ENCODE data around the gene EFNA4.

EFNA4 gene

GRCh38 chr1:155076371-155076770 lies 12.8 kb downstream of the EFNA4 start:
- DNase-seq (ENCODE audit: low spot score in 2 of 2) (no peak), ATAC-seq (replicated peaks; ENCODE audit: extremely low read depth, poor library complexity, severe bottlenecking) (no peak)
- peaks cover 3% of the 10 kb centered on the region for H3K36me3 Mint-ChIP-seq (ENCODE audit: insufficient read depth)
- no peak overlapping the region for H3K27ac Mint-ChIP-seq (ENCODE audit: low read depth)
- no peak overlapping the region for H3K4me3 Mint-ChIP-seq
- H3K4me1 Mint-ChIP-seq, result peaks cover 39% of the 10 kb centered on the region
- H3K9me3 Mint-ChIP-seq, result no peaks in the 10 kb centered on the region
- H3K27me3 Mint-ChIP-seq, result peaks cover 16% of the 10 kb centered on the region

GRCh38 chr1:155077346-155077745 lies 13.8 kb downstream of the EFNA4 start:
- ATAC-seq (replicated peaks; ENCODE audit: extremely low read depth, poor library complexity, severe bottlenecking) (no peak), DNase-seq (ENCODE audit: low spot score in 2 of 2) (no peak)
- no peaks in the 10 kb centered on the region for H3K9me3 Mint-ChIP-seq
- peak overlapping the region; percentile 77 for H3K4me3 Mint-ChIP-seq
- peaks cover 26% of the 10 kb centered on the region for H3K27me3 Mint-ChIP-seq
- no peak overlapping the region for H3K27ac Mint-ChIP-seq (ENCODE audit: low read depth)
- H3K36me3 Mint-ChIP-seq (ENCODE audit: insufficient read depth), result peaks cover 1% of the 10 kb centered on the region
- H3K4me1 Mint-ChIP-seq, result peaks cover 38% of the 10 kb centered on the region

- peaks cover 43% of the 10 kb centered on the region for H3K4me1 Mint-ChIP-seq
- H3K4me3 Mint-ChIP-seq, result peak overlapping the region; percentile 77
- H3K9me3 Mint-ChIP-seq, result no peaks in the 10 kb centered on the region
- DNase-seq (ENCODE audit: low spot score in 2 of 2) (no peak), ATAC-seq (replicated peaks; ENCODE audit: extremely low read depth, poor library complexity, severe bottlenecking) (no peak)
- peaks cover 1% of the 10 kb centered on the region for H3K36me3 Mint-ChIP-seq (ENCODE audit: insufficient read depth)
- H3K27me3 Mint-ChIP-seq, result peaks cover 32% of the 10 kb centered on the region
- H3K27ac Mint-ChIP-seq (ENCODE audit: low read depth), result no peak overlapping the region
Observed at GRCh38 chr1:155077758-155078445, 14.4 kb downstream of the EFNA4 start.

GRCh38 chr1:155078469-155079209 lies 15.1 kb downstream of the EFNA4 start, which contains the start of gene EFNA3:
Gene EFNA3, plus strand, starts transcription at chr1:155078837. Its CDS starts 105 bp downstream, at chr1:155078942.
- Mint-ChIP-seq H3K9me3 (no peaks in the 10 kb centered on the region), H3K36me3 (ENCODE audit: insufficient read depth) (peaks cover 1% of the 10 kb centered on the region), H3K27ac (ENCODE audit: low read depth) (peak within 1 kb of the TSS; percentile 77), H3K4me3 (peak within 1 kb of the TSS; percentile 77), H3K27me3 (peaks cover 39% of the 10 kb centered on the region), H3K4me1 (peaks cover 38% of the 10 kb centered on the region)
- no peak for DNase-seq (ENCODE audit: low spot score in 2 of 2)
- ATAC-seq (replicated peaks; ENCODE audit: extremely low read depth, poor library complexity, severe bottlenecking), result peak; percentile 24

GRCh38 chr1:155079210-155079486 lies 15.6 kb downstream of the EFNA4 start:
- Mint-ChIP-seq H3K27ac (ENCODE audit: low read depth) (peak overlapping the region; percentile 77), H3K36me3 (ENCODE audit: insufficient read depth) (peaks cover 1% of the 10 kb centered on the region), H3K27me3 (peaks cover 44% of the 10 kb centered on the region), H3K4me1 (peaks cover 37% of the 10 kb centered on the region), H3K9me3 (no peaks in the 10 kb centered on the region), H3K4me3 (peak overlapping the region; percentile 77)
- no peak for DNase-seq (ENCODE audit: low spot score in 2 of 2)
- no peak for ATAC-seq (replicated peaks; ENCODE audit: extremely low read depth, poor library complexity, severe bottlenecking)

- ATAC-seq (replicated peaks; ENCODE audit: extremely low read depth, poor library complexity, severe bottlenecking) (no peak), DNase-seq (ENCODE audit: low spot score in 2 of 2) (no peak)
- Mint-ChIP-seq H3K4me3 (peak overlapping the region; percentile 77), H3K27me3 (peaks cover 48% of the 10 kb centered on the region), H3K27ac (ENCODE audit: low read depth) (peak overlapping the region; percentile 77), H3K4me1 (peaks cover 43% of the 10 kb centered on the region), H3K9me3 (no peaks in the 10 kb centered on the region), H3K36me3 (ENCODE audit: insufficient read depth) (peaks cover 3% of the 10 kb centered on the region)
Observed at GRCh38 chr1:155079487-155080311, 16.2 kb downstream of the EFNA4 start.

GRCh38 chr1:155080312-155081228 lies 17.0 kb downstream of the EFNA4 start:
- no peak overlapping the region for H3K27ac Mint-ChIP-seq (ENCODE audit: low read depth)
- ATAC-seq (replicated peaks; ENCODE audit: extremely low read depth, poor library complexity, severe bottlenecking) (no peak), DNase-seq (ENCODE audit: low spot score in 2 of 2) (no peak)
- H3K36me3 Mint-ChIP-seq (ENCODE audit: insufficient read depth), result peaks cover 9% of the 10 kb centered on the region
- peak overlapping the region; percentile 77 for H3K4me3 Mint-ChIP-seq
- H3K27me3 Mint-ChIP-seq, result peaks cover 48% of the 10 kb centered on the region
- H3K4me1 Mint-ChIP-seq, result peaks cover 51% of the 10 kb centered on the region
- no peaks in the 10 kb centered on the region for H3K9me3 Mint-ChIP-seq

- Mint-ChIP-seq H3K4me3 (peak overlapping the region; percentile 71), H3K27ac (ENCODE audit: low read depth) (peak overlapping the region; percentile 10), H3K4me1 (peaks cover 59% of the 10 kb centered on the region), H3K9me3 (no peaks in the 10 kb centered on the region), H3K36me3 (ENCODE audit: insufficient read depth) (peaks cover 14% of the 10 kb centered on the region), H3K27me3 (peaks cover 48% of the 10 kb centered on the region)
- DNase-seq (ENCODE audit: low spot score in 2 of 2) (no peak), ATAC-seq (replicated peaks; ENCODE audit: extremely low read depth, poor library complexity, severe bottlenecking) (no peak)
Observed at GRCh38 chr1:155081472-155082300, 18.1 kb downstream of the EFNA4 start.

GRCh38 chr1:155082301-155083051 lies 18.9 kb downstream of the EFNA4 start:
- ATAC-seq (replicated peaks; ENCODE audit: extremely low read depth, poor library complexity, severe bottlenecking) (no peak), DNase-seq (ENCODE audit: low spot score in 2 of 2) (no peak)
- peaks cover 14% of the 10 kb centered on the region for H3K36me3 Mint-ChIP-seq (ENCODE audit: insufficient read depth)
- H3K9me3 Mint-ChIP-seq, result no peaks in the 10 kb centered on the region
- peaks cover 59% of the 10 kb centered on the region for H3K4me1 Mint-ChIP-seq
- no peak overlapping the region for H3K27ac Mint-ChIP-seq (ENCODE audit: low read depth)
- peaks cover 48% of the 10 kb centered on the region for H3K27me3 Mint-ChIP-seq
- H3K4me3 Mint-ChIP-seq, result peak overlapping the region; percentile 40

GRCh38 chr1:155083052-155083541 lies 19.6 kb downstream of the EFNA4 start:
- Mint-ChIP-seq H3K4me3 (no peak overlapping the region), H3K4me1 (peaks cover 59% of the 10 kb centered on the region), H3K27me3 (peaks cover 48% of the 10 kb centered on the region), H3K9me3 (no peaks in the 10 kb centered on the region), H3K36me3 (ENCODE audit: insufficient read depth) (peaks cover 14% of the 10 kb centered on the region), H3K27ac (ENCODE audit: low read depth) (no peak overlapping the region)
- no peak for DNase-seq (ENCODE audit: low spot score in 2 of 2)
- no peak for ATAC-seq (replicated peaks; ENCODE audit: extremely low read depth, poor library complexity, severe bottlenecking)

Data from central memory CD8-positive, alpha-beta T cell (primary cell).